UCSD-AML1 (cell line): ENCODE results near the gene PPP1R12B.
"Not testable (repeated sequence)": the region's sequence is repeated elsewhere in the genome, so short reads cannot be mapped to it uniquely, and the experiment has no call there.

Experiments
- DNase-seq: peaks from one replicate; lab custom pipeline; 2025; ENCODE audit not compliant: unreplicated experiment; lab: John Stamatoyannopoulos, UW

Gene PPP1R12B

GRCh38 chr1:202552615-202553014, 204.1 kb downstream of the PPP1R12B start:
- DNase-seq = not testable (repeated sequence)

DNA sequence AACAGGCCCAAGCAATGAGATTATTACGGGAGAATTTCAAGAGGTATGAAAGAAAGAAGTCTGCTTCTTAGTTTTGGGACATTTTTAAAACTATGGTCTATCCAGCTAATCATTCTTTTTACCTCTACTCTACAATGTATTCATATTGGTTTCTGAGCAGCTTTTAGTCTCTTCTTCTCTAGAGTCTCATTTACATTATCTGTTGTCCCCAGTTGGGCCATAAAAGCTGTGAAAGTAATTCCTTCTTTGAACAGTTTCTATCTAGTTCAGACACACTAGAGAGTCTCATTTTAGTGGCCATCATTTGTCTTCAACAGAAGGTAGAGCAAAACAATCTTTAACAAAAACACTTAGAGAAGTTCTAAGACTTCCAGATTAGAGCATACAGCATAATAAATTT, 204.6 kb downstream of the PPP1R12B start:
- not testable (repeated sequence) for DNase-seq

DNA sequence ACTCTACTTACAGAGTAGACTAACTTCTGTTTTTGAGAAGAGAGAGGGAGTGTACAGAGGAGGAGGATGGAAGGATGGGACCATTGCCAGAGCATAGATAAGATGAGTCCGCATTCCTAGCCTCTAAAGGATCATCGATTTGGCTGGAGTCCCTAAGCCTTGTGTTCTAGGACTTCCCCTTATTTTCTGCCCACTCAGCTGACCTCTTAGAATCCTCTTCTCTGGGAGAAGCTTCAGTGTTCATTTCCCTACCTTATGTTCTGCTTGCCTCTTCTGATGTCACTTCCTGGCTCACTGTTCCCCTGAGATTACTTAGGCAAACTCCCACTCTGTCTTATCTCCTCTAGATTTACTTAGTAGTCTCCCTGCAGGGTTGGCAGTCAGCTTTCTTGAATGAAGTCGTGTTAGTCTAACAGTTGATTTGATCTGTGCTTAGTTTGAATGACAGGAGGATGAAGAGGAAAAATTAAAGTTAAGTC, 205.1 kb downstream of the PPP1R12B start:
- no peak for DNase-seq

DNA sequence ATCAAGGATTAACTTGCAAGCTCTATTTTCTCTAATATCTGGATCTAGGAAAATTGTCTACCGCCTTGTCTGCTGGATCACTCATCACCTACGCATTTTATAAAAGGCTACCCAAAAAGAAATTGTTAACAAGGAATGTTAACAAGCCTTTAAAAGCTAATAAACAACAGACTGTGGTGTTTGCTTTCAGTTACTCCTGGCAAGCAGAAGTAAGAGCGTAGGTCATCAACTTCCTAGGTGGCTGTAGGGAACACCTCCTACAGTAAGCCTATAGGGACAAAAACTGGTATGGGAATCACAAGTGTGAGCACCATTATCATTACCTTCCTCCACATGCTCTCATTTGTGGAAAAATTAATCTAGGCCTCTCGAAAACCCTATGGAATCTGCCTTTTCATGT, 206.1 kb downstream of the PPP1R12B start:
- DNase-seq = not testable (repeated sequence)

- DNase-seq = not testable (repeated sequence)
Observed at GRCh38 chr1:202556037-202556436, 207.5 kb downstream of the PPP1R12B start.

- DNase-seq = not testable (repeated sequence)
Observed at GRCh38 chr1:202557662-202558061, 209.2 kb downstream of the PPP1R12B start.

- no peak for DNase-seq
Observed at GRCh38 chr1:202561240-202561639, 212.7 kb downstream of the PPP1R12B start.

GRCh38 chr1:202561726-202562443, 213.4 kb downstream of the PPP1R12B start:
- DNase-seq = no peak

GRCh38 chr1:202562444-202563060, 214.1 kb downstream of the PPP1R12B start:
- DNase-seq = no peak

GRCh38 chr1:202563818-202564217, 215.3 kb downstream of the PPP1R12B start:
- DNase-seq = no peak

DNA sequence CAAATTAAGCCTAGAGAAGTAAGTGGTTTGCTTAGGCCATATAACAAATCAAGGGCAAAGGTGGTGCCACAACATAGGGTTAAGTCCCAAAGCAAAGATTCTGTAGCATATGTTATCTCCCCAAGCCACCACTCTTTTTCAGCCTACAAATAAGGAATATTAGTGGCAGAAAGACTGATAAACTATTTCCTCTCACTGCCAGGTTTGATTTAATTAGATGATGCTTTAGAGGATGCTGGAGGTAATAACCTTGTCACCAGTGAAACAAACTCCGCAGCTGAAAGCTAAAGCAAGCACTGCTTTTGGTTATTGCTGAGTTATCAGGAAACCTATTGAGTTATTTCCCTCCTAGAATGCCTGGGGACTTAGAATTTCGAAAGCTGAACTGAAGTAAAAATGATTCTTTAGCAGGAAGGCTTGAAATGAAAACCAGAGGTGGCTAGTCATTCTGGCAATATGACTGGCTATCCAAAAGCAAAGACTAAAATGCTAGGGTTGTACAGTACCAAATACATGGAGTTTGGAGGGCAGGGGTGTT, 216.5 kb downstream of the PPP1R12B start:
- no peak for DNase-seq

DNA sequence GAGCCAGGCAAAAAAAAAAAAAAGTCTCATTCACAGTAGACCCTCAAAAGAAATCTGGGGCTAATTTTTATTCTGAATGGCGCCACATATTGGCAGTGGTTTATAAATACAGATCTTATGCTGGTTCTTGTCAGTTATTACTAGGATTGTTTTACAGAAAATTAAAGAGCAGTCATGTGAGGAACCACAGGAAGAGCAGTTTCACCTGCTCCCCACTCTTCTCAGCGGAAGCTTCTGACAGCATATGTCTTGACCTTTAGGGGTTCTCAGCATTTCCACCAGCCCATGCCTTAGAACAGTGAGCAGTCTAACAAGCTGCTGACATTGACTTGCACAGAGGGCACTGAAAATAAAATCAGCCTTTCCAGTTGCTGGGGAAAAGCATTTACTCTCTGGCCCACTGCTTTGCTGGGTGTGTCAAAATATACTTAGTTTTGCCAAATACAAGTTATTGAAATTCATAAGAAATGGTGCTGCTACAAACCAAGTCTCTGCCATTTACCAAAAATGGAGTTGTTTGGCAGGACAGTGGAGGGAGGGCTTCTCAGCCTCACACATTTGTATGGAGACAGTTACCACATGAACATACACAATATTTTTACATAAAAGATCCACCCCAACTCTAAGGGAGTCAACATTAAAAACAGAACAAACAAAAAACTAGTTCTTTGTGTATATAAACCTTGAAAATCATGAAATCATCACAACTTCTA, 217.5 kb downstream of the PPP1R12B start:
- no peak for DNase-seq

DNA sequence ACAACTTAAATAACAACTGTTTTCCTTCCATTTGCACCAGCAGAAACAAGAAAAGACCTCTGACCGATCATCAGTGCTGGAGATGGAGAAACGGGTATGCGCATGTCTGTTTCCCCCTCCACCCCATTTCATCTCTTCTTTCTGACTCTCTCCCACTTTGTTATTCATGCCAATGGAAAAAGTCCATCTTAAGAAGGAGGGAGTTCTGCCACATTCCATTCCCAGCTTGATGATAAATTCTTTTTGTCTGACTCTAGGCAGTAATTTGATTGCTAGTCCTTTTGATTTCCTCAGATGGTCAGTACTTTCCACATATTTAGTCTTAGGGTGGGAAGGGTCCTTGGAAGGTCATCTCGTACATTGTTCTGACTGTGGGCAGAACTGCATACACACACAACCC, 219.2 kb downstream of the PPP1R12B start:
- no peak for DNase-seq

DNA sequence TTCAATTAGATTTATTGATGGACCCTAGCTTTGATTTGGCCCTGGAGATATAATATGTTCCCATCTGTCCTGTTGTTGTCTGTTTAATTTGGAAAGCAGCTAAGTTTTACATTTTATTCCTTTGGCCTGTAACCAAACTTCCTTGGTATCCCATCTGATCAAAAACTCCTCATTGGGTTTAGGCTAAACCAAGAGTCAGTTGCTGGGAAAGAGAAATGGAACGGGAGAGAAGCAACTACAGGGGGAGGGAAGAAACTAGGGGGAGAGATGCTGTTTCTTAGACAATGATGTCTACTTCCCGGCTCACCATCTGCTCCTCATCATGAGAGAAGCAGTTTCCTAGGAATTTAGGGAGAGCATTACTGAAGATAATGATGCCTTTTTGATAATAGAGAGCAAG, 219.9 kb downstream of the PPP1R12B start:
- no peak for DNase-seq

- no peak for DNase-seq
Observed at GRCh38 chr1:202568826-202569225, 220.3 kb downstream of the PPP1R12B start.

DNA sequence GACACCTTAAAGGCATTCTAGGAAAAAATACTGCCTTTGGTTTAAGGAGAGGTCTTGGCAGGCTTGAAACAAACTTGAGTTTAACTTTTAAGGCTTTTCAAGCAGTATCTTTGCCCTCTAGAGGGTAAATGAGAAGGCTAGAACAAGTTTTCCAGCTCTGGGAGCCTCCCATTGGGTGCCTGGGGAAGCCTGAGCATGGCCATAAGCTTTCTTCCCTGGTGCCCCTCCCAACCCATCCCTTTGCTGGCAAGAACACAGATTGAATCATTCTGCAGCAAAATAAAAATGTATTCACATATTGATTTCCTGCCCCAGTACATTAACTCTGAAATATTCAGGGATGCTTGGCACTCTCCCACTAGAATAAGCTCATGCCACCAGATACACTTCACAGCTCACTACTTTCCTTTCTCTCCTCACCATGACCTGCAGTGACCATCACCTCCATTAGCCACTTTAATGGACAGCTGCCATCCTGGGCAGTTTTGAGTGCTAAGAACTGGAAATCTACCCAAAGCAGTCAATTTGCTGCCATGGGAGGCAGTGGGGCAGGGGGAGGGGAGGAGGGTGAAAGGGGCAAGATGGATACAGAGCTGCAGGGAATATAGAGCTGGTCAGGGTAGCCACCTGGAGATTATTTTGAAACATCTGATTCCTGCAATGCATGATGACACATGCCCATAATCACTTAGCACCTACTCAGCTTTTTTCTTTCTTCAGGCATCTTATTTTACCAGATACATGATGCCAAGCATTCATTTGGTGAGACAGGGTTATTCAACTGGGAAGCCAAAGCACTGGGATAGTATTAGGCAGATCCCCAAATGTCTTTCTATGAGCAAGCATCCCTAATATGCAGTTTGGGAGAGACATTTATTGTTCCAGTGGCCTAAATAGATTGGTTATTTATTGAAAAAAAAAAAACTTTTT, 221.2 kb downstream of the PPP1R12B start:
- DNase-seq = no peak

- no peak for DNase-seq
Observed at GRCh38 chr1:202571719-202572339, 223.3 kb downstream of the PPP1R12B start.

DNA sequence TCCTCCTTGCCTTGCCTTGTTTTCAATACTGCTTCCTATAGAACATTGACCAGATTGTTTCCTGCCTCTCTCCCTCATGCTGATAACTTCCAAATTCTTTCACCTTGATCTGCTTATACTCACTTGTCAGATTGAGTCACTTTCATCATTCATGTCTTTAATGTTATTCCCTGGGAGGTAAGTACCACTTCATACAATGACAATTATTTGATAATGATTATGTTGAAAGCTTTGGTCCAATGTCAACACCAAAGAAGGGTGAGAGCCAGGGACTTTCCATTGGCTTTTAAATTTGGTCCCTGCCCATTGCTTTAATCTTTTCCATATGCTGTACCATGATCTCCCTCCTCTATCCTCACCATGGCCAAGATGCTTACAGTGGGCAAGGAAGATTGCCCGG, 224.4 kb downstream of the PPP1R12B start:
- DNase-seq = no peak

- DNase-seq = no peak
Observed at GRCh38 chr1:202575918-202576653, 227.6 kb downstream of the PPP1R12B start.
